Measurements from ENCODE around the gene MADCAM1. TPM values are rescaled to one million over a fixed set of nuclear protein-coding genes. Genes with fewer than 3 reads are reported as not detected.

The MADCAM1 gene
- total RNA-seq, 2 experiments from 2014 or later: 0.69 to 2.0 TPM

DNA sequence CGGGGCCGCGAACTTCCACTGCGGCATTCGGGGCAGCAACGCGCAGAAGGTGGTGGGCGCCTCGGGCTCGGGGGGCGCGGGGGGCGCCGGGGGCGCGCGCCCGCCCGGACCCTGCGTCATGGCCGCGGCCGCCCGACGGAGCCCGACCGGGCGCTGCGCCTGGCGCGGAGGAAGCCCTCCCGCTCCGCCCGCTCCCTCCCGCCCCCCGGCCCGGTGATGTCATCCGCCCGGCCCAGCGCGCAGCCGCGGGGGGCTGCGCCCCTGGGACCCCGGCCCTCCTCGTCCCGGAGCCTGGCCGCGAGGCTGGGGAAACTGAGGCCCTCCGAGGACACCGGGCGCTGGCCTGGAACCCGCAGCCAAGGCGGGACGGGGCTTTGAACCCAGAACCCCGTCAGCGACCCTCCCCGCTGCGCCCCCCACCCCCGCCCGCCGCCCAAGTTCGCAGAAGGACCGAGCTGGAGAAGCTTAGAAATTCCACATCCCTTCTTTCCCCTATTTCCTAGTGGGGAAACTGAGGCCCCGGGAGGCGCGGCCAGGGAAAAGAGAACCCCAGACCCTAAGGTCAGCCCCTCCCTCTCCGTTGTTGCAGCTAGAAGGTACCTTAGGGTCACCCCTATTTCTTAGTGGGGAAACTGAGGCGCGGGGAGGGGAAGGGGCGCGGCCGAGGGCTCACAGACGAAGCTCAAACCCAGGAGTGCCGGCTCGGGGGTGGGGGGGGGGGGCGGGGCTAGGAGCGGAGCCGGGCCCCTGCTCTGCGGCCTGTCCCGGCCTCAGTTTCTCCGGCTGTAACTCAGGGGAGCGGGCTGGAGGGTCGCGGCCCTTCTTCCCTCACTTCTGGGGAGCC lies 35.2 kb upstream of the MADCAM1 start, which contains the start of gene SHC2:
Gene SHC2, minus strand, starts transcription at position 157 of the 844 bp plus-strand sequence. Its CDS starts 37 bp downstream, at position 120.
- Histone ChIP-seq H3K4me3 (ENCODE audit: low read depth, low read length, poor library complexity, severe bottlenecking) (no peak within 1 kb of the TSS), H3K9me2 (ENCODE audit: insufficient read depth, low read length) (no peaks in the 10 kb centered on the region), H3K4me2 (ENCODE audit: low read length) (no peak within 1 kb of the TSS), H3K36me3 (ENCODE audit: insufficient read depth, low read length) (no peaks in the 10 kb centered on the region), H2AFZ (ENCODE audit: low read length) (no peak within 1 kb of the TSS), H3K27ac (ENCODE audit: low read depth, low read length, poor library complexity, severe bottlenecking) (no peak within 1 kb of the TSS), H4K20me1 (ENCODE audit: insufficient read depth, low read length) (no peaks in the 10 kb centered on the region), H3K79me2 (ENCODE audit: insufficient read depth, low read depth, low read length) (no peaks in the 10 kb centered on the region), H3K9me3 (ENCODE audit: low read length) (no peaks in the 10 kb centered on the region), H3K4me1 (ENCODE audit: insufficient read depth, low read length, poor library complexity, severe bottlenecking) (no peaks in the 10 kb centered on the region)
- TF ChIP-seq, protein P1, sequence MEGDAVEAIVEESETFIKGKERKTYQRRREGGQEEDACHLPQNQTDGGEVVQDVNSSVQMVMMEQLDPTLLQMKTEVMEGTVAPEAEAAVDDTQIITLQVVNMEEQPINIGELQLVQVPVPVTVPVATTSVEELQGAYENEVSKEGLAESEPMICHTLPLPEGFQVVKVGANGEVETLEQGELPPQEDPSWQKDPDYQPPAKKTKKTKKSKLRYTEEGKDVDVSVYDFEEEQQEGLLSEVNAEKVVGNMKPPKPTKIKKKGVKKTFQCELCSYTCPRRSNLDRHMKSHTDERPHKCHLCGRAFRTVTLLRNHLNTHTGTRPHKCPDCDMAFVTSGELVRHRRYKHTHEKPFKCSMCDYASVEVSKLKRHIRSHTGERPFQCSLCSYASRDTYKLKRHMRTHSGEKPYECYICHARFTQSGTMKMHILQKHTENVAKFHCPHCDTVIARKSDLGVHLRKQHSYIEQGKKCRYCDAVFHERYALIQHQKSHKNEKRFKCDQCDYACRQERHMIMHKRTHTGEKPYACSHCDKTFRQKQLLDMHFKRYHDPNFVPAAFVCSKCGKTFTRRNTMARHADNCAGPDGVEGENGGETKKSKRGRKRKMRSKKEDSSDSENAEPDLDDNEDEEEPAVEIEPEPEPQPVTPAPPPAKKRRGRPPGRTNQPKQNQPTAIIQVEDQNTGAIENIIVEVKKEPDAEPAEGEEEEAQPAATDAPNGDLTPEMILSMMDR (conservative IDR thresholded peaks at IDR 0.05; ENCODE audit: low read length): no peak
- no peak for TF ChIP-seq EZH2phosphoT487 (IDR thresholded peaks at IDR 0.05; ENCODE audit: borderline replicate concordance, low read depth, low read length)
- POLR2A ChIA-PET: no interaction called here
- DNase-seq (ENCODE audit: low spot score): no peak
- intact Hi-C loops (cut with micrococcal nuclease; ENCODE audit: unreplicated experiment): no loop called here
- no TSS peak for BruUV-seq (replicated peaks)
- CTCF ChIA-PET (ENCODE audit: unreplicated experiment): no interaction called here

GRCh38 chr19:461721-462551 lies 34.4 kb upstream of the MADCAM1 start:
- no TSS peak for BruUV-seq (replicated peaks)
- Histone ChIP-seq H3K4me2 (ENCODE audit: low read length) (no peak overlapping the region), H4K20me1 (ENCODE audit: insufficient read depth, low read length) (no peaks in the 10 kb centered on the region), H2AFZ (ENCODE audit: low read length) (no peak overlapping the region), H3K79me2 (ENCODE audit: insufficient read depth, low read depth, low read length) (no peaks in the 10 kb centered on the region), H3K4me1 (ENCODE audit: insufficient read depth, low read length, poor library complexity, severe bottlenecking) (no peaks in the 10 kb centered on the region), H3K36me3 (ENCODE audit: insufficient read depth, low read length) (no peaks in the 10 kb centered on the region), H3K9me2 (ENCODE audit: insufficient read depth, low read length) (no peaks in the 10 kb centered on the region), H3K27ac (ENCODE audit: low read depth, low read length, poor library complexity, severe bottlenecking) (no peak overlapping the region), H3K9me3 (ENCODE audit: low read length) (no peaks in the 10 kb centered on the region), H3K4me3 (ENCODE audit: low read depth, low read length, poor library complexity, severe bottlenecking) (no peak overlapping the region)
- ChIA-PET POLR2A (no interaction called here), CTCF (ENCODE audit: unreplicated experiment) (no interaction called here)
- intact Hi-C loops (cut with micrococcal nuclease; ENCODE audit: unreplicated experiment): no loop called here
- TF ChIP-seq, protein P1 (conservative IDR thresholded peaks at IDR 0.05; ENCODE audit: low read length): no peak
- no peak for TF ChIP-seq EZH2phosphoT487 (IDR thresholded peaks at IDR 0.05; ENCODE audit: borderline replicate concordance, low read depth, low read length)
- no peak for DNase-seq (ENCODE audit: low spot score)

Measured in OCI-LY7 (cell line).